CD4-positive, alpha-beta T cell (primary cell): ENCODE measurements around the gene CCDC150. TPM values are rescaled to one million over a fixed set of nuclear protein-coding genes. Genes with fewer than 3 reads are reported as not detected.

Experiments used
- ATAC-seq: fragments of 200-7000 bp; cut with Tn5 transposase; one replicate; pipeline ENCODE4 v1.10.0; 2022; ENCODE audit warnings: mild to moderate bottlenecking; ENCODE audit not compliant: poor library complexity
- CTCF ChIA-PET: fragments of 350-600 bp; sonication (Branson Sonifier 250); formaldehyde crosslinking; loops from one replicate; lab custom pipeline; 2021; ENCODE audit warnings: antibody characterized with exemption, inconsistent platforms; lab: Charles Lee
- POLR2A ChIA-PET: fragments of 350-600 bp; sonication (Branson Sonifier 250); formaldehyde crosslinking; loops from one replicate; lab custom pipeline; 2021; ENCODE audit warnings: antibody characterized with exemption, inconsistent platforms; lab: Charles Lee
- DNase-seq, 14 experiments: peaks; one replicate each; pipeline ENCODE4 v3.0.0-alpha.2; 2013 to 2020; ENCODE audit warnings: mixed read lengths in 2 of 14
- H3K27ac ChIP-seq, 2 donors: one replicate each; pipeline versions ENCODE4 v1.5.1 to v1.7.0; 2013; ENCODE audit warnings: low read length in 2 of 2, low read depth in 1 of 2, mild to moderate bottlenecking in 1 of 2
- H3K27me3 ChIP-seq, 2 experiments: 1 replicate in 1 of 2; 2 replicates in 1 of 2; pipeline versions ENCODE4 v1.6.1 to v1.7.0; 2013; ENCODE audit warnings: low read length in 2 of 2, control low read depth in 1 of 2, mild to moderate bottlenecking in 1 of 2, moderate library complexity in 1 of 2; ENCODE audit not compliant: insufficient read depth in 2 of 2, control insufficient read depth in 1 of 2
- H3K36me3 ChIP-seq: one replicate; pipeline ENCODE4 v1.6.1; 2013; ENCODE audit warnings: low read length, control low read depth; ENCODE audit not compliant: insufficient read depth
- H3K4me1 ChIP-seq: one replicate; pipeline ENCODE4 v1.6.1; 2013; ENCODE audit warnings: low read length, control low read depth; ENCODE audit not compliant: insufficient read depth
- H3K4me3 ChIP-seq: one replicate; pipeline ENCODE4 v1.5.1; 2013; ENCODE audit warnings: mild to moderate bottlenecking, low read length, moderate library complexity
- H3K9me3 ChIP-seq, 2 experiments: 1 replicate in 1 of 2; 2 replicates in 1 of 2; pipeline versions ENCODE4 v1.6.1 to v1.7.0; 2013; ENCODE audit warnings: low read length in 2 of 2, mild to moderate bottlenecking in 2 of 2, control low read depth in 1 of 2, moderate library complexity in 1 of 2; ENCODE audit not compliant: control insufficient read depth in 1 of 2, insufficient read depth in 1 of 2
- H3K27ac Mint-ChIP-seq: one replicate; pipeline ENCODE4 v1.8.0; 2020; ENCODE audit warnings: mixed read lengths
- H3K27me3 Mint-ChIP-seq: one replicate; pipeline ENCODE4 v1.8.0; 2021; ENCODE audit warnings: mixed read lengths
- H3K36me3 Mint-ChIP-seq: one replicate; pipeline ENCODE4 v1.8.0; 2021; ENCODE audit warnings: low read depth, mixed read lengths
- H3K4me1 Mint-ChIP-seq: one replicate; pipeline ENCODE4 v1.8.0; 2021; ENCODE audit warnings: low read depth, mixed read lengths
- H3K4me3 Mint-ChIP-seq: one replicate; pipeline ENCODE4 v1.8.0; 2020; ENCODE audit warnings: mild to moderate bottlenecking, mixed read lengths
- H3K9me3 Mint-ChIP-seq: one replicate; pipeline ENCODE4 v1.8.0; 2020; ENCODE audit warnings: mixed read lengths
- intact Hi-C, 2 experiments: fragments of 100-400 bp; cut with DNase I in 1 of 2; cut with micrococcal nuclease in 1 of 2; formaldehyde crosslinking; loops; one replicate each; pipeline versions ENCODE4 v1.15.1 to v1.9.0; 2023 to 2025; cut with DNase I, micrococcal nuclease
- total RNA-seq, 174 experiments: library from RNA in 2 of 174; stranded (reverse) in 2 of 174; gene quantifications; one replicate each; pipeline ENCODE4 v1.2.3 and lab custom pipeline; 2021 to 2026
- TF ChIP-seq, protein P1 (sequence below): fragments of 200-600 bp; IDR thresholded peaks from one replicate; pipeline ENCODE4 v1.8.0; 2022; ENCODE audit warnings: antibody characterized with exemption, mild to moderate bottlenecking

The CCDC150 gene
- total RNA-seq, 2 experiments from 2014 or later, result 0.22 to 0.75 TPM

DNA sequence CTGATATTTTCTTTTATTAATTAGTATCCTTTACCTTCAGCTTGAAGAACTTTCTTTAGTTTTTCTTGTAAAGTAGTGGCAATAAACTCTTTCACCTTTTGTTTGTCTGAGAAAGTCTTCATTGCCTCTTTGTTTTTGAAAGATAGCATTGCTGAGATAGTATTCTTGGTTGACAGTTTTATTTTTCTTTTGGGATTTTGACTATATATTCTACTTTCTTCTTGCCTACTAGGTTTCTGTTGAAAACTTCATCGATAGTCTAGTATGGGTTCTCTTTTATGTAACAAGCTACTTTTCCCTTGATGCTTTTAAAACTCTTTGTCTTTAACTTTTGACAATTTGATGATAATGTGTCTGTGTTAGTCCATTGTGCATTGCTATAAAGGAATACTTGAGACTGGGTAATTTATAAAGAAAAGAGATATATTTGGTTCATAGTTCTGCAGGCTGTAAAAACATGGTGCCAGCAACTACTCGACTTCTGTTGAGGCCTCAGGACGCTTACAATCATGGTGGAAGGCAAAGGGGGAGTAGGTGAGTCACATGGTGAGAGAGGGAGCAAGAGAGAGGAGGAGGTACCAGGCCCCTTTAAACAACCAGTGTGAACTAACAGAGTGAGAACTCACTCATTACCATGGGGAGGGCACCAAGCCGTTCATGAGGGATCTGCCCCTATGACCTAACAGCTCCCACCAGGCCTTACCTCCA is 12.0 kb downstream of the CCDC150 start:
- no peaks in the 10 kb centered on the region for H3K4me1 ChIP-seq
- CTCF ChIA-PET, result no interaction called here
- Mint-ChIP-seq H3K4me3 (no peak overlapping the region), H3K4me1 (no peaks in the 10 kb centered on the region), H3K27me3 (no peaks in the 10 kb centered on the region), H3K9me3 (peaks cover 24% of the 10 kb centered on the region), H3K27ac (no peak overlapping the region), H3K36me3 (peaks cover 31% of the 10 kb centered on the region)
- no peak for ATAC-seq
- no peaks in the 10 kb centered on the region for H3K27me3 ChIP-seq
- TF ChIP-seq, protein P1, sequence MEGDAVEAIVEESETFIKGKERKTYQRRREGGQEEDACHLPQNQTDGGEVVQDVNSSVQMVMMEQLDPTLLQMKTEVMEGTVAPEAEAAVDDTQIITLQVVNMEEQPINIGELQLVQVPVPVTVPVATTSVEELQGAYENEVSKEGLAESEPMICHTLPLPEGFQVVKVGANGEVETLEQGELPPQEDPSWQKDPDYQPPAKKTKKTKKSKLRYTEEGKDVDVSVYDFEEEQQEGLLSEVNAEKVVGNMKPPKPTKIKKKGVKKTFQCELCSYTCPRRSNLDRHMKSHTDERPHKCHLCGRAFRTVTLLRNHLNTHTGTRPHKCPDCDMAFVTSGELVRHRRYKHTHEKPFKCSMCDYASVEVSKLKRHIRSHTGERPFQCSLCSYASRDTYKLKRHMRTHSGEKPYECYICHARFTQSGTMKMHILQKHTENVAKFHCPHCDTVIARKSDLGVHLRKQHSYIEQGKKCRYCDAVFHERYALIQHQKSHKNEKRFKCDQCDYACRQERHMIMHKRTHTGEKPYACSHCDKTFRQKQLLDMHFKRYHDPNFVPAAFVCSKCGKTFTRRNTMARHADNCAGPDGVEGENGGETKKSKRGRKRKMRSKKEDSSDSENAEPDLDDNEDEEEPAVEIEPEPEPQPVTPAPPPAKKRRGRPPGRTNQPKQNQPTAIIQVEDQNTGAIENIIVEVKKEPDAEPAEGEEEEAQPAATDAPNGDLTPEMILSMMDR, result no peak
- DNase-seq, result no peak
- peaks cover 13 to 34% of the 10 kb centered on the region in 2 experiments for H3K9me3 ChIP-seq
- H3K36me3 ChIP-seq, result no peaks in the 10 kb centered on the region
- no peak overlapping the region for H3K27ac ChIP-seq
- intact Hi-C loops, result no loop called here
- POLR2A ChIA-PET, result no interaction called here
- H3K4me3 ChIP-seq, result no peak overlapping the region

DNA sequence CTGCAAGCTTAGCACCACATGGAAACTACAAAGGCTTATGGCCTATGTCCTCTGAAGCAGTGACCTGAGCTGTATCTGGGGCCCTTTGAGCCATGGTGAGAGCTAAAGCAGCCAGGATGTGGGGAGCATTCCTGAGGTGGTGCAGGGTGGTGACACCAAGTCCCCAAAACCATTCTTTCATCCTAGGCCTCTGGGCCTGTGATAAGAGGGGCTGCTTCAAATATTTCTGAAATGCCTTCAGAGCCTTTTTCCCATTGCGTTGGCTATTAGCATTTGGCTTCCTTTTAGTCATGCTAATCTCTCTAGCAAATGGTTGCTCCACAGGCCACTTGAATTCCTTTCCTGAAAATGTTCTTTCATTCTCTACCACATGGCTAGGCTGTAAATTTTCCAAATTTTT is 13.4 kb downstream of the CCDC150 start:
- H3K27ac Mint-ChIP-seq, result no peak overlapping the region
- DNase-seq, result no peak
- CTCF ChIA-PET, result no interaction called here
- Histone ChIP-seq H3K27ac (no peak overlapping the region), H3K36me3 (no peaks in the 10 kb centered on the region), H3K4me1 (no peaks in the 10 kb centered on the region), H3K27me3 (no peaks in the 10 kb centered on the region), H3K9me3 (peaks cover 13 to 34% of the 10 kb centered on the region in 2 experiments), H3K4me3 (no peak overlapping the region)
- POLR2A ChIA-PET, result no interaction called here
- no peaks in the 10 kb centered on the region for H3K27me3 Mint-ChIP-seq
- H3K36me3 Mint-ChIP-seq, result peaks cover 31% of the 10 kb centered on the region
- intact Hi-C loops, result no loop called here
- TF ChIP-seq, protein P1, result no peak
- no peak for ATAC-seq
- no peaks in the 10 kb centered on the region for H3K4me1 Mint-ChIP-seq
- peaks cover 24% of the 10 kb centered on the region for H3K9me3 Mint-ChIP-seq
- no peak overlapping the region for H3K4me3 Mint-ChIP-seq

DNA sequence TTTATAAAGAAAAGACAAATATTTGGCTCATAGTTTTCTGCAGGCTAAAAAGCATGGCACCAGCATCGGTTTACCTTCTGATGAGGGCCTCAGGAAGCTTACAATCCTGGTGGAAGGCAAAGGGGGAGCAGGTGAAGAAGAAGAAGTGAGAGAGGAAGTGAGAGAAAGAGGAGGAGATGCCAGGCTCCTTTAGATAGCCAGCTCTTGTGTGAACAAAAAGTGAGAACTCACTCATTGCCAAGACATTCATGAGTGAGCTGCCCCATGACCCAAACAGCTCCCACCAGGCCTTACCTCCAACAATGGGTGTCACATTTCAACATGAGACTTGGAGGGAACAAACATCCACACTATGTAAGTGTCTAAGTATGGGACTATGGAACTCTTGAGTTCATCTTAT is 14.3 kb downstream of the CCDC150 start:
- Mint-ChIP-seq H3K27me3 (no peaks in the 10 kb centered on the region), H3K36me3 (peaks cover 31% of the 10 kb centered on the region), H3K4me3 (no peak overlapping the region), H3K4me1 (no peaks in the 10 kb centered on the region), H3K9me3 (peaks cover 24% of the 10 kb centered on the region), H3K27ac (no peak overlapping the region)
- ChIA-PET POLR2A (no interaction called here), CTCF (no interaction called here)
- Histone ChIP-seq H3K4me1 (no peaks in the 10 kb centered on the region), H3K27ac (no peak overlapping the region), H3K27me3 (no peaks in the 10 kb centered on the region), H3K36me3 (no peaks in the 10 kb centered on the region), H3K9me3 (peaks cover 13 to 32% of the 10 kb centered on the region in 2 experiments), H3K4me3 (no peak overlapping the region)
- TF ChIP-seq, protein P1, result no peak
- intact Hi-C loops, result no loop called here
- ATAC-seq (no peak), DNase-seq (no peak)
